IPS DF 4.7 (cell line): ENCODE results near the gene SPRY2.

Source experiments
- DNase-seq: peaks from one replicate; pipeline ENCODE4 v3.0.0-alpha.2; 2013; ENCODE audit warnings: low spot score; ENCODE audit errors: extremely low read depth

SPRY2 gene, protein sequence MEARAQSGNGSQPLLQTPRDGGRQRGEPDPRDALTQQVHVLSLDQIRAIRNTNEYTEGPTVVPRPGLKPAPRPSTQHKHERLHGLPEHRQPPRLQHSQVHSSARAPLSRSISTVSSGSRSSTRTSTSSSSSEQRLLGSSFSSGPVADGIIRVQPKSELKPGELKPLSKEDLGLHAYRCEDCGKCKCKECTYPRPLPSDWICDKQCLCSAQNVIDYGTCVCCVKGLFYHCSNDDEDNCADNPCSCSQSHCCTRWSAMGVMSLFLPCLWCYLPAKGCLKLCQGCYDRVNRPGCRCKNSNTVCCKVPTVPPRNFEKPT

DNA sequence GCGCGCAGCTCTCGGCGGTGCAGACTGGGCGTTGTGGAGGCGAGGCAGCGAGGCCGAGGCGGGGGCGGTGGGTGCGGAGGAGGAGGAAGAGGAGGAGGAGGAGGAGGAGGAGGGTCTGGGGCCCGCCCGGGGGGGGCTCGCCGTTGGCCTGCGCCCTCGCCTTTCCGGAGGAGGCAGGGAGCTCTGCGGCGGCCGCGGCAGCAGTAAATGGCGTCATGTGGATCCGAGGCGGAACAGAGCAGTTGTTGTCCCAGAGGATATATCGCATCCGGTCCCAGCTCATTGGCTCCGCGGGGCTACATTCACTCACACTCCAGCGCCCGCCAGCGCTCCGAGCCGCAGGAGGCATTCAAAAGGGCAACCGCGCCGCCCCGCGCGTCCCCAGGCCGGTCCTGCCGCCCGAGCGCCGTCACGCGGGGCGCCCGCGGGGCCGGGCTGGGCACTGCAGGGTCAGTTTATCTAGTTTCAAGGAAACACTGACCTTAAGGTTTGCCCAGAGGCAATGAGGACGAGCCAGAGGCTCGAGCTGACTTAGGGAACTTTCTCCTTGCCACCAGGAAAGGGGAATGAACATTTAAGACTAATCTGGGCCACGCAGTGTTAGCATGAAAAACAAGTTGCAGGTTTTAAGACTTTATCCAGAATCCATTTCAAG is at the start of gene SPRY2:
Gene SPRY2 (minus strand): TSS at position 26 of the 655 bp plus-strand sequence. CDS start 3,421 bp downstream, outside the sequence.
- DNase-seq: peak; percentile 86

DNA sequence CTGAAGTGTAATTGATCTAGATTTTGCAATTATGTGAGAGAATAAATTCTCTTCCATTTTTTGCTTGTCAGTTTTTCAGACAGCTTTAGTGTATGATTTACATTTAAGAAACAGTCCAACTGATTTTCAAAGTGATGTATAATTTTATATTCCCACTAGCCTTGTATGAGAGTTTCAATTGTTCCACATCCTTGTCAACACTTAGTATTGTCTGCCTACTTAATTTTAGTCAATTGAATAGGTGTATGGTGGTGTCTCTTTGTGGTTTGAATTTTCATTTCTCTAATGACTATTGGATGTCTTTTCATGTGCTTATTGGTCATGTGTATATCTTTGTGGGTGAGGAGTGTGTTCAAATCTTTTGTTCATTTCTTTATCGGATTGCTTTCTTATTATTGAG is 49.4 kb upstream of the SPRY2 start:
- DNase-seq: no peak

DNA sequence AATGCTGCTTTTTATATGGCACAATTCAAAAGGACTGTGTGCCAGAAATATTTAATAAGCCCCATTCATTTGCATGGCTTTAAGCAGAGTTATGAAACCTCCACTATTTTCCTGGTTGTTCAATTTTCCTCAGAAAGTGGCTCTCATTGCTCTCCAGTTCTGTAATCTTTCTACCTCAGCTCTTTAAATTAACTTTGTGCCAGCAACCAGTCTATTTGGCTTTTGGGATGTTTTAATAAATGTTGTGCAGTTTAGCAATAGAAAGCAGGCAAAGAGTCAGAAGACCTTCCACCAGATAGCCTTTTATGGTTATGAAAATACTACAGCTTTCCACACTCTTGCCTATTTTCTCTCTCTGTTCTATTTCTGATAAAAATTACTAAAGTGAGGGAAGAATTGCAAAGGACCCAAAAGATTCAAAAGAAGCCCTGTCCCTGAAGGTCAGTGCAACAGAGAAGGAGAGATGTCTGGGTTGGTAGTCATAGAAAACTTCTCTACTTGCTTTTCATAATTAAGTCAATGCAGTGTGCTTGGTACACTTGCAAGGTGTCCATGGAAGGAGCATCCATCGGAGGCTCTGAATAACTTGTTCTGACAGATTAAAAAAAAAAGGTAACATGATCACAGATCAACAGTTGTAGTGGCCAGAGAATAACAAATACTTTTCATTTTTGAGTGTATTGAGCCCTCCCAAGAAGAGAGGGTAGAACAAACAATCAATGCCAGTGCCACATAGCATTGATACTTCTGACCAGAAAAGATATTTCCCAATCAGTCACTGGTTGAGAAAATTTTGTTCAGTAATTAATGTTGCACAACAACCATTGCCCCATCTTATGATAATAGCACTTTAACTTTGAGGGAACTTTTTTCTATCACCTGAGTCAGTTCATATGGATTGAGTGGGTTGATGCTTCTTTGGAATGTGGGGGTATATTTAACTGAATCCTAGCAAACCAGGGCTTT is 48.4 kb upstream of the SPRY2 start:
- no peak for DNase-seq

DNA sequence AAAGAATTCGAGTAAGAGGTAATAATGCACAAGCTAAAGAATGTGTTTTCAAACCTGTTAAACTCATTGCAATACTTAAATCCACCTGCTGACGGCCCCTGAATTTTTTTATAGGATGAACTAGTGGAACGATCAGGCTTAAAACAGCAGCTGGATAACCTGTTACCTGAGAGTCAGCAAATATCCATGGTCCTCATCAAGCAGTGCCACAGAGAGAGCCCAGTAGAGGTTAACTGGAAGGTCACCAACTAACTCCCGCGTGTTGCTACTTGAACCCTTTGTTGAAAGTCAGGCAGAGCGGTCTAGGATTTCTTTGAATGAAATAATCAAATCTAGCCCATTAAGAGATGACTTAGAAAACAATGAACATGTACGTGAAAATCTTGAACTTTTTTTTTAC is 47.6 kb upstream of the SPRY2 start:
- DNase-seq: no peak

DNA sequence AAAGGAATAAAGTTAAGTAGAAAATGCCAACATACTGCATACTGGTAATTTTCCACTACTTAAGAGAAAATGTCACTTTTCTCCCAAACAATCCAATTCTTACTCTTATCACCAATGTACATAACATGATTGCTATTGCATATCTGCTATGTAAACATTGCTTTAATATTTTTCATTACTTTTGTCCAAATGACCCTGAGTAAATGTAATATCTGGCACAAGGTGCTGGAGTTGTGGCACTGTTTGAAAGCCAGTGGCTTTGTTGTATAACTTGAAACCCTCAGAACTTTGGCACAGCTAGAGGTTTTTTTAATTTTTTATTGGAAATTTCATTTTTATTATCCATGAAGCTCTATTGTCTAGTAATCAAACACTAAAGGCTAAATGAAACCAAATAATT is 45.7 kb upstream of the SPRY2 start:
- DNase-seq: no peak

DNA sequence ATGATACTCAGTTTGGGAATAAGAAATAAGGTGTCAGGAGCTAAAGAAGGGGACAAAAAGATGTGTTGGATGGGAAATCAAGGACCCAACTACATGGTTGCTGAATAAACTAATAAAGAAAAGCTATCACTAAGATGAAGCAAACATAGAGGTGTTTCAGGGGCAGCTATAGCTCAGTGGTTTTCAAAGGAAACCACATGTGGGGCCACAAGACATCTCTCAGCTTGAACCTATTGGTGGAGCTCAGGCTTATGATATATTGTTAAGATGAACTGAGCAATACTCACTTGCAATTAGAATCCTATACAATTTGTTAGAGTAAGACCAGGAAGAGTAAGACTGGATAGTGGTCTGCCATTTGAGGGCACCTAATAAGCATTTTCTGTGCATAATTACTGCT is 45.1 kb upstream of the SPRY2 start:
- no peak for DNase-seq

DNA sequence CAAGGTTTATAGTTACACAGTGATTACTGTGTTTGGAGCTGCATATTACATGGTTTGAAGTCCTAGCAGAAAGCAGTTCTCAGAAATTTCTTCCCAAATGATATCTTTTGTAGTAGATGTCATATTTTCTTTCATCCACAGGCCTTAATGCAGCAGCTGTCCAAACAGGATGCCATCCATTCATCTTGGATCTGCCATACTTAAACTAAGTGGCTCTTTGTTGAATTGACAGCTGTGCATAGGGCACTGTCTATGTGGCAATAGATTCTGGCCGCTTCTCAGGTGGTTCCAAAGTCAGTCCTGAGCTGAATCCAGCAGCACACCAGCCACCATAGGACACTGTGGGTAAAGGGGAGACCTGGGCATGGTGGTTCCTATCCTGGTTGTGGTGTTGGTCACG is 41.6 kb upstream of the SPRY2 start:
- DNase-seq: no peak

DNA sequence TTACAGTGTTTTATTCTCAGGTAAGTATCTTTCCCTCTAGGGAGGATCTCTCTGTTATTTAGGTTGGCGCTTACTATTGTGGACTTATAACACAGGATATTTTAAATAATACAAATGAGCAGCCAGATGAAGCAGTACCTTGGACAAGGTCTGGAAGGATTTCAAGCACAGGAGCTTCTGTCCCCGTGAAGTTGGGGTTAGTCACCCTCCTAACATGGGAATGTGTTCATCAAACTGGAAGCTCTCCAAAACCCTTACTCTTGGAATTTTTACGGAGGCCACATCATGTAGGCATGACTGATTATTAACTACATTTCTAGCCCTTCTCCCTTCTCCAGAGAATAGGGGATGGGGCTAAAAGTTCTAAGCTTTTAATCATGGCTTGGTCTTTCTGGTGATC is 38.3 kb upstream of the SPRY2 start:
- no peak for DNase-seq

DNA sequence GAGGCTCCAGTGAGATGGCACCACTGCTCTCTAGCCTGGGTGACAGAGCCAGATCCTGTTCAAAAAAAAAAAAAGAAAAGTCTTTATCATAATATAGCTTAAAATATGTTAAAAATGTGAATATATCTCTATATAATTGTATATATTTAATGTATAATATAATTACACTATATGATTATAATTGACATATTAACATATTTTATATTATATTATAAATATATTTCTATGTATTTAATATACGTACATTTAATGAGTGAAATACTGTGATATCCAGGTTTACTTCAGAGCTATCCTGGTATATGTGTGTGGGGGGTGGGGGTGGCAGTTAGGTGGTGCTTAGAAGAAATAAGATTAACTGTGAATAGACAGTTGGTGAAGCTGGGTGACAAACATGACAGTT is 35.6 kb upstream of the SPRY2 start:
- DNase-seq: no peak

DNA sequence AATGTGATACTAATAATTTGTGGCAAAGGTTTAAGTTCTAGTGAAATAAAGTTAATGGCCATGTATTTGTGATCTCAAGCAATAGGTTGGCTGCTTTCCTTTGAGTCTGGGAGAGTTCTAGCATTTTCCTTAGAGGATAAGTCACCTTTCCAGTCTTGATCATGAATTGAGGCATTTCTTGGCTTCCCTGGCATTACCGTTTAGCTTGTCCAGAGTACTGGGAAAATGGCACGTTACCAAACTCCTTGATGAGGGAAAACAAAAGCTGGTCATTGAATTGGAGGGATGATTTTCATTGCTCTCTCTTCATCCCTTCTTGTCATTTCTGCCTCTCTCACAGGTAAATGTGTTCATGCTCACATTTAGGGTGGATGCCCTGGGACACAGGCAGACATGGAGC is 34.0 kb upstream of the SPRY2 start:
- DNase-seq: no peak

DNA sequence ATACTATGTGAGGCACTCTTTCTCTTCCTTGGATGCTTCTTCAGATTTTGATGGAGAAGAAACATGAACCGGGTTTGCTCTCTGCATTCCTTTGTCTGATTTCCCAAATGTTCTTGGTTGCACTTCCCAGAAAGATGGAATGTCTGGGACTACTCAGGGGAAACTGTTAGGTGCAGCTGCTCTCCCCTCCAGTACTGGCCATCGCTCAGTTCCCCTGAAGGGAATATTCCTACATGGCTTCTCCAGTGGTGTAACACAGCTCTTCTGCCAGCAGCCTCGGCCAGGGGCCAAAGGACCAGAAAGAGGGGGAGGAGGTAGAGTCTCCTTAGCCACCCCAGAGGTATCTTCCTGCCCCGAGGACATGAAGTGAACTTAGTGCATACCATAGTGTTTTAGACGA is 33.5 kb upstream of the SPRY2 start:
- no peak for DNase-seq

DNA sequence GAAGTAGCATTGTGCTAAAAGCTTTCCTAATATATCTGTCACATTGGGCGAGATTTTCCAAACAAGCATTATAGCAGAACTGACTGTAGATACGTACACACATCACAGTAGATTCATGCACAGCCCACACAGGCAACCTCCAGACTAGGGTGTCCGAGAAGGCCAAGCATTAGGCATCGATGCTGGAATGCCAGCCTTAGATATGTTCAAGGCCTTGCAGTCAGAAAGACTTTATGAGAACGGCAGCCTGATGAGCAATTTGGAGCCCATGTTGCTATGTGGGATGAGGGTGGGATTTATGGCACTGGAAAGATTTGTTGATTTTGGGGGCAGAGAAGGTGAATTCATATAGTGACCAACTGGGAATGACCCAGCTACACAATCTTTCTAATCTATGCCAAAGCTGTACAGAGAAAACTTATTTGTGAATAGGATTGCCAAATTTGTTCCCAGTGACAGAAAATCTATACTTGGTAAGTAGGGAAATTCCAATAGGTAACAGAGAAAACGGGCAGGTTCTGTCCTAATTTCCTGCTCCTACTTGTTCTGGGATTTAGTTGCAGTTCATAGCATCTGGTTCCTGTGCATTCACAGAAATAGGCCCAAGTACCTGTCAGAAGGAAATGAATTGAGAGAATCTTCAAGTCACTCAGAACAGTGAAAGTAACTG is 31.0 kb upstream of the SPRY2 start:
- DNase-seq: no peak

DNA sequence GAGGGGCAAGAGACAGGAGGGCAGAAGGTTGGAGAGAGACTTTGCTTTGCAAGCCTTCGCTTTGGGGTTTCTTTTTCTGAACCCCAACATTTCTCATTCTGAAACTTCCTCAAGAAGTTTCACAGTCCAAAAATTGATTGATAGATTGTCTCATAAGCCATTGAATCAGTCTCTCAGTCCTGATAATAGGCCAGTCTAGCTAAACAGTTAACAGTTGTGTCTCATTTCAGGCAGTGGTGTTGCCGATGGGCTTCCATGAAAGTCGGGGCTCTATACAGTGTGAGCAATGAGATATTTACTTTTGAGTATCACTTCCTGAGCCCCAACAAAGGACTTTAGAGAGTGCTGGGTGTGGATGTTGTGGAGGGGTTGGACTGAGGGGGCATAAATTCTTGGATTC is 26.5 kb upstream of the SPRY2 start:
- DNase-seq: no peak

DNA sequence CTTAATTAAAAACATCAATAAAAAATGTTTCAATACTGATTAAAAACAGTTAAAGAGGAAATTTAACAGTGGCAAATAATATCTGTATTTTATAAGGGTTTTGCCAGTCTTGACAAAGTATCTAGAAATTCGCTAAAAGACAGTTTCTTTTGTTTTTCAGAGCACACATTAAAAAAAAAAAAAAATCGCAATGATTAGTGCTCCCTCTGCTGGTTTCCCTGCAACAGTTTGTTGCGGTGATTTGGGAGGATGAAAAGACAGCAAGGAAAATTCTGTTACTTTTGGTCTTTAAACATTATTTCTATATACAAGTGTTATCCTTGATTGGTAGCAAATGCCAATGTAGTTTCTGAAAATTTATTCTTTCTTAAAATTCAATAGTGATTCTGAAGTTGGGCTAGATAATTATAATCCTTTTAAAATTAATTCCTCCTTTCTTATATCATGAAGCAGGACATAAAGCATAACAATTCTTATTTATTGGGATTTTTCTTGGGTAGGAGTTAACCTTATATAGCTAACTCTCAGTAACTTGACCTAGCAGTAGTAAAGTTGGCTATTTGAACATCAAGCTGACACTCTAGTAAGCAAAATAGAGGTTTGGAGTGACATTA is 23.1 kb upstream of the SPRY2 start:
- no peak for DNase-seq

DNA sequence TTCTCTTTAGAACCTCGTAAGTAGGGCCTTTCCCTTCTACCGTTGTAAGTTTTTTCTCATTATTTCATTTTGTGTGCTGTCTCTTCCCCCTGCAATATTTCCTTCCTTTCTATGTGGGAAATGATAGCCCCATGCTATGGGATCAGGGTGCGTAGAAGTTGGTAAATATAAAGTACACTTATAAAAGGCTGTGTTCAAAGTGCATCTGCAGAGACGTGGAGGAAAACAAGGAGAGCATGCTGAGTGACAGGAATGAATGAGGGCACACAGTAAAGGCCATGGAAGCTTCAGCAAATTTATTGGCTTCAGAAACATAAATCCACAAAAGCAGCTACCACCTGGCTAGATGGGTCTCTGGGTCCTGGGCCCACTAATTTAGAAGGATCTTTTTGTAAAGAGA is 21.6 kb upstream of the SPRY2 start:
- no peak for DNase-seq

DNA sequence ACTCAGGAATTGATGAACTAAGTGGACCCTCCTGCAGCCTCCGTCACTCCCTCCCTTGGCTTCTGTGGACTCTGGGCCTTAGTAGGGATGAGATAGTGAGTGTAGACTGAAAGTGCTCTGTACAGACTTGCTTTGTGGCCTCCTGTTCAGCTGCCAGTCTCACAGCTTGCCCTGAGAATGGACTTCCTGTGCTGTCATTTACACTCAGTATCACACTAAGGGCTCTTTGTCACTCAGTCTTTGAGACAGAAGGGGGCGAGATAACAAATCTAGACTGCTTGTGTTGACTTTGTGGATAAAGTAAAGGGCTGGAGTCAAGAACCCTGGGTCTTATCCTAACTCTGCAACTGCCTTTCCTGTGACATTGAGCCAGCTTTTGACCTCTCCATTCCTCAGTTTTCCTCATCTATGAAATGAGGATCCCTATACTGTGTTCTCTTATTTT is 21.0 kb upstream of the SPRY2 start:
- no peak for DNase-seq

DNA sequence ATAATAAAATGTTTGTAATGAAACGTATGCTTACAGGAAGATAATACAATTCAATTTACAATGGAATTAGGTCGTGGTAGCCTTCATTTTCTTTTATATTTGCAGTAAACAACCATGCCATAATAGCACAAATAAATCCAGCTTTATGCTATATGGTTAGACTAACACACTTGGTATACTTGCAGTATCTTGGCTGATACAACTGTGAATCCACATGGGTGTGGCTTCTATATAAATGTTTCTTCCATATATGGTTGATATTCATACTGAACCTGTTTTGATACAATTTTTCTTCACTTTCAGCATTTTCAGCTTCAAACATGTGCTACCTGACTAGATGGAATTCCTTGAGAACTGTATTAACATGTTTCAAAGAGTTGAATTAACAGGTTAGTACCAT is 20.4 kb upstream of the SPRY2 start:
- no peak for DNase-seq

DNA sequence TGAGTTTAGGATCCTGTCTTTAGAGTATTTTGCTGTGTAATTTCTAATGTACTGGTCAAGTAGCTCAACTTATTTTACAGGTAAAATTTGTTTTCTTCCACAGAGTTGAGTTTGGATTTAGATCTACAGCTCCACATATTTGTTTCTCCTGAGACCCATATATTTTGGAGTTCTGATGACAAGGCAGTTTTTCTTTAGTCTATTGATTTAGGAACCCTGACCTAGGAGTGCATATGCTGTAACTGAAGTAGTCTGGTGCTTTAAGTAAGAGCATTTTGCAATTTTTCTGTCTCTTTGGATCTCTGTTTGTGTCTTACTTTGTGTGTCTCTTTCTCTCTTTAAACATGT is 19.5 kb upstream of the SPRY2 start:
- DNase-seq: no peak

DNA sequence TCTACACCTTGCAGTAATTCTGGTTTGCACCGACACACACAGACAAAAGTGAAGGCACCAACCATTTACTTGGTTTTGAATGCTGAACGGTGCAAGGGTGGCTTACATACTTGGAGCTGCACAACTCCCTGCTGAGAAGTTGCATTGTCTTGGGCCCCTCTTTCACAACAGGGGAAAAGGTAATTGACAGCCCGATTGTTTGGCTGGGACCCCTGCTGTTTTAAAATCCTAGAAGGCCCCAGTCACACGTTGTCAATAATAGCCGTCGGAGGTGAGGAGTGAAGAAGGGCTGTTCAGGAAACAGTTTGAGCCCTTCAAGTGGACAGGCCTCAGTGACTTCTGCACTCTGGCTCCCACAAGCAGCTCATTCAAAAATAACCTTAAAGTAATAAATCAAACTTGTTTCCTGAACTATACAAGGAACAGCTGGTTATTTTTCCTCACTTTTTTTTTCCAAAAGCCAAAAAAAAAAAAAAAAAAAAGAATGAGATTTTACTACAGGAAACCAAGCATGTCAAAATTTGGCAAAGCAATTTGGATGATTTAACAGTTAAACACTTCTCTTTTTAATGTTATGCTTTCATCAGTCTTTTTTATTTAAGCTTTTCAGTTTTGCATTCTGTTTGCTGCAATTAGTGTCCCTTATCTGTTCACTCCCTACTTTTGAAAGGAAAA is 19.0 kb upstream of the SPRY2 start:
- peak; percentile 92 for DNase-seq

DNA sequence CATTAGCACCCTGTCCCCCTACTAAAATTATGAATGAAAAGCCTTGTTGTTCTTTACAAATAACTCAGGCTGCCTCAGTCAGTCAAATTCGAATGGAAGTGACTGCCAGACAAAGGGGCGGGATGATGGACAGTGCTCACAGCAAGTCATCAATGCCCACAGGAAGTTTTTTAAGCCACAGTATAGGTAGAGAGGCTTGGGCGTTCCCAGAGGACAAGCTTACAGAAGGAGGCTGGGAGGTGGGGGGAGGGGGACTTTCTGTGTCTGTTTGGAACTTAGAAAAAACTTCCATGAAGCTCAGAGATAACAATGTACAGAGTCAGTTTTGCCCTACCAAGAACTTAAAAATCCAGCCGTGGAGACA is 18.5 kb upstream of the SPRY2 start:
- no peak for DNase-seq
